Keratinocyte (primary cell): ENCODE data around the gene SERINC5. TPM values are rescaled to one million over a fixed set of nuclear protein-coding genes. Genes with fewer than 3 reads are reported as not detected.

Experiments
- DNase-seq: peaks from one replicate; pipeline ENCODE4 v3.0.0-alpha.2; 2011; ENCODE audit warnings: low read depth, missing footprints, low spot score
- FAIRE-seq: peaks from 2 replicates; lab custom pipeline; 2011; peaks lifted over from hg19 to GRCh38; lab: Jason Lieb, UNC
- H2AFZ ChIP-seq: 2 replicates; pipeline ENCODE4 v1.6.0; 2012; ENCODE audit warnings: low read length, control low read depth, inconsistent platforms; ENCODE audit not compliant: control insufficient read depth
- H3K27ac ChIP-seq: 2 replicates; pipeline ENCODE4 v1.5.1; 2011; ENCODE audit warnings: low read length; ENCODE audit not compliant: control insufficient read depth, insufficient read depth
- H3K27me3 ChIP-seq: 3 replicates; pipeline ENCODE4 v1.6.0; 2011; ENCODE audit warnings: low read length; ENCODE audit not compliant: control insufficient read depth, insufficient read depth; ENCODE audit errors: extremely low read depth
- H3K36me3 ChIP-seq, 2 experiments: 2 replicates in 1 of 2; 3 replicates in 1 of 2; pipeline ENCODE4 v1.5.1; 2011; ENCODE audit warnings: low read length in 2 of 2, mild to moderate bottlenecking in 1 of 2; ENCODE audit not compliant: control insufficient read depth in 2 of 2, insufficient read depth in 2 of 2; ENCODE audit errors: extremely low read depth in 1 of 2
- H3K4me1 ChIP-seq: 3 replicates; pipeline ENCODE4 v1.5.1; 2011; ENCODE audit warnings: low read length; ENCODE audit not compliant: control insufficient read depth, insufficient read depth; ENCODE audit errors: extremely low read depth
- H3K4me2 ChIP-seq: 3 replicates; pipeline ENCODE4 v1.6.0; 2011; ENCODE audit warnings: low read depth, low read length; ENCODE audit not compliant: control insufficient read depth, insufficient read depth; ENCODE audit errors: extremely low read depth
- H3K4me3 ChIP-seq, 3 experiments: fragments of 200-600 bp in 1 of 3; sonication (generic) in 1 of 3; 2 replicates in 2 of 3; 3 replicates in 1 of 3; pipeline ENCODE4 v1.5.1; 2011 to 2016; ENCODE audit warnings: low read length in 3 of 3, mild to moderate bottlenecking in 3 of 3, control low read depth in 2 of 3, inconsistent platforms in 1 of 3, low read depth in 1 of 3, mixed read lengths in 1 of 3, mixed run types in 1 of 3, moderate library complexity in 1 of 3; ENCODE audit not compliant: control insufficient read depth in 2 of 3, insufficient read depth in 2 of 3; ENCODE audit errors: extremely low read depth in 1 of 3
- H3K79me2 ChIP-seq: 2 replicates; pipeline ENCODE4 v1.6.0; 2012; ENCODE audit warnings: low read length; ENCODE audit not compliant: control insufficient read depth, insufficient read depth
- H3K9ac ChIP-seq: 3 replicates; pipeline ENCODE4 v1.6.0; 2011; ENCODE audit warnings: low read length; ENCODE audit not compliant: control insufficient read depth, insufficient read depth; ENCODE audit errors: extremely low read depth
- H3K9me1 ChIP-seq: 3 replicates; pipeline ENCODE4 v1.6.0; 2011; ENCODE audit warnings: low read length; ENCODE audit not compliant: control insufficient read depth, insufficient read depth; ENCODE audit errors: extremely low read depth
- H3K9me3 ChIP-seq: 2 replicates; pipeline ENCODE4 v1.5.1; 2012; ENCODE audit warnings: low read depth, low read length; ENCODE audit not compliant: control insufficient read depth
- H4K20me1 ChIP-seq: 3 replicates; pipeline ENCODE4 v1.6.0; 2011; ENCODE audit warnings: low read length; ENCODE audit not compliant: control insufficient read depth, insufficient read depth; ENCODE audit errors: extremely low read depth
- CTCF ChIP-seq, 3 experiments: IDR thresholded peaks in 1 of 3; conservative IDR thresholded peaks in 1 of 3; optimal IDR thresholded peaks in 1 of 3; 2 replicates in 2 of 3; 3 replicates in 1 of 3; pipeline versions ENCODE3 to v1.5.1; 2011; ENCODE audit warnings: low read length in 3 of 3, mild to moderate bottlenecking in 3 of 3, moderate library complexity in 2 of 3, control low read depth in 1 of 3, inconsistent platforms in 1 of 3; ENCODE audit not compliant: insufficient read depth in 2 of 3; ENCODE audit errors: extremely low read depth in 1 of 3
- EZH2 ChIP-seq: IDR thresholded peaks from one replicate; pipeline ENCODE4 v1.6.1; 2012; ENCODE audit warnings: inconsistent platforms, mild to moderate bottlenecking, low read length, moderate library complexity
- dilution Hi-C: fragments of 300-500 bp; cut with MboI; formaldehyde crosslinking; loops from one replicate; pipeline ENCODE4 v1.7.0; 2020; ENCODE audit warnings: low sequenced_read_pairs; ENCODE audit not compliant: extremely low pct_ligation_motif_present
- polyA plus RNA-seq, 5 experiments: library from polyadenylated mRNA; depleted of rRNA in 3 of 5; stranded (reverse) in 3 of 5; stranded (forward) in 1 of 5; unstranded in 1 of 5; fragments of >200 nt; gene quantifications; 1 replicate in 1 of 5; 2 replicates in 3 of 5; 3 replicates in 1 of 5; pipeline versions ENCODE4 v1.2.1 to v1.2.3, GENCODE V29; 2011 to 2012; ENCODE audit warnings: missing spikeins in 2 of 5, low read depth in 1 of 5, low replicate concordance in 1 of 5

Gene SERINC5
- polyA plus RNA-seq, 1 donor (not counting 4 experiments of a cell fraction or from before 2014, with no cell fraction given), result 20.0 TPM

DNA sequence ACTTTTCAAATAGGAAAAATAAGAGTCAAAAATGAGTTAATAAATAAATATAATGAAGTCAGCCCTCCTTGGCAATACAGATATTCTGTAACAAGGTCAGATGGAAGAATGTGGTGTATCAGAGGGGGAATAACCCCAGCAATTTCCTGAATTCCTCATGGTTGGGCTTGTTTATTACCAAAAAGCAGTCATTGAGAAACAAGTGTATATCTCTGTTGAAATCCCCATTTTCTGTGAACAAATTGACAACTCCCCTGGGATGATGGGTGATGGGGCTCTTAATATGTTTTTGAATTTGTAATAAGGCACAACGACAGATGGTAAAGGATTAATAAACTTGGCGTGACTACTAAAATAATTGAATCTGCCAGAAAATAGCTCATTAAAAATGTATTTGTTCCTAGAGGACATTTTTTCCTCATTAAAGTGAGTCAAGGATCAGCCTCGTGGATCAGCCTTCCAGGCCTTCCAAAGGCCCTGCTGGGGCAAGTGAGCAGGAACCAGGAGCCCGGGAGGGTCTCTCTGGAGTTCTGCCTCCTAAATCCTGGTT lies 186.5 kb downstream of the SERINC5 start:
- Histone ChIP-seq H3K9me1 (no peaks in the 10 kb centered on the region), H3K9me3 (no peaks in the 10 kb centered on the region), H3K27ac (no peak overlapping the region), H3K4me1 (no peaks in the 10 kb centered on the region), H3K36me3 (no peaks in the 10 kb centered on the region), H3K27me3 (no peaks in the 10 kb centered on the region), H4K20me1 (no peaks in the 10 kb centered on the region), H2AFZ (no peak overlapping the region), H3K79me2 (no peaks in the 10 kb centered on the region), H3K4me2 (no peak overlapping the region), H3K4me3 (no peak overlapping the region), H3K9ac (no peak overlapping the region)
- TF ChIP-seq EZH2, result no peak
- no peak for TF ChIP-seq CTCF (optimal IDR thresholded peaks at IDR 0.05 in 1 of 3, IDR thresholded peaks at IDR 0.05 in 1 of 3, conservative IDR thresholded peaks at IDR 0.05 in 1 of 3; ENCODE audit: extremely low read depth in 1 of 3, insufficient read depth in 2 of 3, low read length in 3 of 3)
- DNase-seq (no peak), FAIRE-seq (no peak)
- dilution Hi-C loops, result no loop called here

DNA sequence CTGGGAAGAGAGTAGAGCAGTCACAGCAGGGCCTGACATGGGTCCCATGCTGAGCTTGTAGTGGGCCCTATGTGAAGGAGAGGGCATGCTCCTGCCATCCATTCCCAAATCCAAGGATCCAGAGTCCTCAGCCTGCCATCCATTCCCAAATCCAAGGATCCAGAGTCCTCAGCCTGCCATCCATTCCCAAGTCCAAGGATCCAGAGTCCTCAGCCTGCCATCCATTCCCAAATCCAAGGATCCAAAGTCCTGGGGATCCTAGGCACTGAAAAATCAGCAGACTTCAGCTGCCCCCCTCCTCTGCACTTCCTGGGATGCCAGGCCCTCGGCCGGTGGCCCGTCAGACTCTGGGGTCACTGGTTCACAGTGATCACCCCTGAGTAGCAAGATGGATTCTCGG lies 187.1 kb downstream of the SERINC5 start:
- Histone ChIP-seq H3K36me3 (no peaks in the 10 kb centered on the region), H3K4me3 (no peak overlapping the region), H3K9me1 (no peaks in the 10 kb centered on the region), H4K20me1 (no peaks in the 10 kb centered on the region), H3K79me2 (no peaks in the 10 kb centered on the region), H3K4me2 (no peak overlapping the region), H2AFZ (no peak overlapping the region), H3K9ac (no peak overlapping the region), H3K9me3 (no peaks in the 10 kb centered on the region), H3K27ac (no peak overlapping the region), H3K27me3 (no peaks in the 10 kb centered on the region), H3K4me1 (peaks cover 5% of the 10 kb centered on the region)
- DNase-seq (no peak), FAIRE-seq (no peak)
- dilution Hi-C loops, result no loop called here
- TF ChIP-seq CTCF (optimal IDR thresholded peaks at IDR 0.05 in 1 of 3, IDR thresholded peaks at IDR 0.05 in 1 of 3, conservative IDR thresholded peaks at IDR 0.05 in 1 of 3; ENCODE audit: extremely low read depth in 1 of 3, insufficient read depth in 2 of 3, low read length in 3 of 3), result no peak
- TF ChIP-seq EZH2, result no peak
